GM10248 (cell line): ENCODE measurements around the gene EPS15.
A peak's percentile ranks its signal among the peaks of the same experiment; 100 is the strongest.
"Not testable (repeated sequence)": the region's sequence is repeated elsewhere in the genome, so short reads cannot be mapped to it uniquely, and the experiment has no call there.

Experiments
- CTCF ChIA-PET: fragments of 300-600 bp; sonication (Branson Sonifier 250); formaldehyde crosslinking; extraction: SDS; loops from one replicate; lab custom pipeline; 2021; ENCODE audit warnings: antibody characterized with exemption; lab: Yijun Ruan, JAX
- POLR2A ChIA-PET: fragments of 350-650 bp; sonication (Branson Sonifier 250); formaldehyde crosslinking; extraction: SDS; loops from one replicate; lab custom pipeline; 2020; ENCODE audit warnings: antibody characterized with exemption; lab: Yijun Ruan, JAX
- DNase-seq: peaks from one replicate; pipeline ENCODE4 v3.0.0; 2012; ENCODE audit errors: extremely low spot score
- TF ChIP-seq, protein P1 (sequence below): IDR thresholded peaks from 2 replicates; pipeline ENCODE4 v1.5.1; 2012; ENCODE audit warnings: mild to moderate bottlenecking, low read depth; ENCODE audit errors: extremely low read depth, missing control alignments, control extremely low read depth

Gene EPS15

DNA sequence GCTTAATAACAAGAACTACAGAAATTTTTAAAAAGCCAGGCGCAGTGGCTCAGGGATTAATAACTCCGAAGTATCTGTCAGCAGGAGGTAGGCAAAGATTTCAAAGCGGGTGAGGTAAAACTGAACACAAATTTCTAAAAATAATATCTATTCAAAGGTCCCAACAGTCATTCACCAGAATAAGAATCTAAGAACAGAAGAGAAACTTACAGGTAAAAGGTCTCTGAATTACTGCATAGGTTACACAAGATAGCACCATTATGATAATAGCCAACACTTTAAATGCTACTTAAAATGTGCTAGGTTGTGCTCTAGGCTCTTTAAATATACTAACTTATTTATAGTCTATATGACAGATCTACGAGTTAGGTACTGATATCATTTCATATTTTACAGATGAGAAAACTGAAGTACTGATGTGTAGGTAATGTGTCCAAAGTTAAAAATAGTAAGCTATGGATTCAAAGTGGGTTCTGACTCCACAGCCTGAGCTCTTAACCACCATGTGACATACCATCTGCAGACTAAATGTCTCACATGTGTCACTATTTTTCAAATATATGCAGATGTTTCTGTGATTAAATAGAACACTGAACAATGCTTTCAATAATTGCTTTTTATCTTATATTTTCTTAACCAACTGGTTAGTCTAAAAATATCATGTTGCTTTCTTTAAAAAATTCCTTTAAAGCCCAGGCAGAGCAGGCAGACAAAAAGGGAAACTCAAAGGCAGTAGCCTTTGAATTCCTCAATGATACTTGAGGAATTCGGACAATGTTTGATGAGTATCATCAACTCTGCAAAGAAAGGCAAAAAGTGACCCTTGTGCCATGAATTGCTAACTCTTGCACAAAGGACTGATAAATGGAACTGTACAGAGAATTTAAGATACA is 108.3 kb downstream of the EPS15 start:
- DNase-seq: peak; percentile 25
- ChIA-PET CTCF (interaction anchor here (1.0 to 1.3 kb wide), 2 partner anchors 9 to 12 kb away, joined by 3 read pairs; no protein-coding TSS in a partner anchor), POLR2A (no interaction called here)
- TF ChIP-seq, protein P1, sequence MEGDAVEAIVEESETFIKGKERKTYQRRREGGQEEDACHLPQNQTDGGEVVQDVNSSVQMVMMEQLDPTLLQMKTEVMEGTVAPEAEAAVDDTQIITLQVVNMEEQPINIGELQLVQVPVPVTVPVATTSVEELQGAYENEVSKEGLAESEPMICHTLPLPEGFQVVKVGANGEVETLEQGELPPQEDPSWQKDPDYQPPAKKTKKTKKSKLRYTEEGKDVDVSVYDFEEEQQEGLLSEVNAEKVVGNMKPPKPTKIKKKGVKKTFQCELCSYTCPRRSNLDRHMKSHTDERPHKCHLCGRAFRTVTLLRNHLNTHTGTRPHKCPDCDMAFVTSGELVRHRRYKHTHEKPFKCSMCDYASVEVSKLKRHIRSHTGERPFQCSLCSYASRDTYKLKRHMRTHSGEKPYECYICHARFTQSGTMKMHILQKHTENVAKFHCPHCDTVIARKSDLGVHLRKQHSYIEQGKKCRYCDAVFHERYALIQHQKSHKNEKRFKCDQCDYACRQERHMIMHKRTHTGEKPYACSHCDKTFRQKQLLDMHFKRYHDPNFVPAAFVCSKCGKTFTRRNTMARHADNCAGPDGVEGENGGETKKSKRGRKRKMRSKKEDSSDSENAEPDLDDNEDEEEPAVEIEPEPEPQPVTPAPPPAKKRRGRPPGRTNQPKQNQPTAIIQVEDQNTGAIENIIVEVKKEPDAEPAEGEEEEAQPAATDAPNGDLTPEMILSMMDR: no peak

DNA sequence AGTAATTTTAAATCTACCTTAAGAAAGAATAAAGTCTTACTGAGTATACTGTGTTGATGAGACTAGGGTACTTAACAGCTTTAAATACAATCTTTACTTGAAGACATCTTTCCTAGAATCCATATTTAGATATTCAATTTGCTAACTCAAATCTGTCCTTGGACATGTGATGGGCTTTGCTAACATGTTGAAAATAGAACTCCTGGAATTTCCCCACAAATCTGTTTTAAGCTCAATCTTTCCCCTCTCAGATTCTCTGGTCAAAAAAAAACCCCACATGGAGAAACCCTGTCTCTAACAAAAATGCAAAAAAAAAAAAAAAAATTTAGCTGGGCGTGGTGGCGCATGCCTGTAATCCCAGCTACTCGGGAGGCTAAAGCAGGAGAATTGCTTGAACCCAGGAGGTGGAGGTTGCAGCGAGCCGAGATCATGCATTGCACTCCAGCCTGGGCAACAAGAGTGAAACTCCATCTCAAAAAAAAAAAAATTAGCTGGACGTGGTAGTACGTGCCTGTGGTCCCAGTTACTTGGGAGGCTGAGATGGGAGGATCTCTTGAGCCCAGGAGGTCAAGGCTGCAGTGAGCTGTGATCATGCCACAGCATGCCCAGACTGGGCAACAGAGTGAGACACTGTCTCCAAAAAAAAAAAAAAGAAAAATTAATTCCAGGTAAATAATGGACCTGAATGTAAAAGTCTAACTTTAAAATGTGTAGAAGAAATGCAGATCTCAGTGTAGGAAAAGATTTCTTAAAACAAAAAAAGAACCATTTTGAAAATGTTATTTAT is 109.1 kb downstream of the EPS15 start:
- DNase-seq: peak; percentile 14
- CTCF ChIA-PET: interaction anchor here (1.2 to 1.9 kb wide), 3 partner anchors 10 to 75 kb away, joined by 3 to 5 read pairs (median 4); no protein-coding TSS in a partner anchor
- POLR2A ChIA-PET: interaction anchor here (0.6 kb wide), 1 partner anchor 88 kb away, joined by 5 read pairs; no protein-coding TSS in a partner anchor

DNA sequence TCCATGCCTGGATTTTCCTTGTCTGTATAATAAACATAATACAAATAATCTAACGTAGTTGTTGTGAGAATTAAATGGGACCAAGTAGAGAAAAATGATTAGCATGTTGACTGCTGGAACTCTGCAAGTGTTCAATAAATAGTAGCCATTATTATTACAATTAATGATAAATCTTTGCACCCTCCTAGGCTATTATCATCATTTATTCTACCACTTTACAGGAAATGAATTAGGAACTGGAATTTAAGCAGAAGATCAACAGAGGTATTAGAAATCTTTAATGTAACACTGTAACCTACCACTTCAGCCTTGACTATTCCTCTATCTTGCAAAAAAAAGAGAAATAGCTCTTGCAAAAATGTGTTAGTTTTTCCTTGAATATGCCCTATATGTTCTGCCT is 126.8 kb downstream of the EPS15 start:
- DNase-seq: no peak
- TF ChIP-seq, protein P1: no peak
- CTCF ChIA-PET: interaction anchor here (1.2 kb wide), 1 partner anchor 16 kb away, joined by 3 read pairs; no protein-coding TSS in a partner anchor
- POLR2A ChIA-PET: no interaction called here

DNA sequence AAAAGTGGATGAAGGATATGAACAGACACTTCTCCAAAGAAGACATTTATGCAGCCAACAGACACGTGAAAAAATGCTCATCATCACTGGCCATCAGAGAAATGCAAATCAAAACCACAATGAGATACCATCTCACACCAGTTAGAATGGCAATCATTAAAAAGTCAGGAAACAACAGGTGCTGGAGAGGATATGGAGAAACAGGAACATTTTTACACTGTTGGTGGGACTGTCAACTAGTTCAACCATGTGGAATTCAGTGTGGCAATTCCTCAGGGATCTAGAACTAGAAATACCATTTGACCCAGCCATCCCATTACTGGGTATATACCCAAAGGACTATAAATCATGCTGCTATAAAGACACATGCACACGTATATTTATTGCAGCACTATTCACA is 128.4 kb downstream of the EPS15 start:
- DNase-seq, POLR2A ChIA-PET, CTCF ChIA-PET: not testable (repeated sequence)

DNA sequence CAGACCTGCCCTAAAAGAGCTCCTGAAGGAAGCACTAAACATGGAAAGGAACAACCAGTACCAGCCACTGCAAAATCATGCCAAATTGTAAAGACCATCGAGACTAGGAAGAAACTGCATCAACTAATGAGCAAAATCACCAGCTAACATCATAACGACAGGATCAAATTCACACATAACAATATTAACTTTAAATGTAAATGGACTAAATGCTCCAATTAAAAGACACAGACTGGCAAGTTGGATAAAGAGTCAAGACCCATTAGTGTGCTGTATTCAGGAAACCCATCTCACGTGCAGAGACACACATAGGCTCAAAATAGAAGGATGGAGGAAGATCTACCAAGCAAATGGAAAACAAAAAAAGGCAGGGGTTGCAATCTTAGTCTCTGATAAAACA is 131.8 kb downstream of the EPS15 start:
- CTCF ChIA-PET, POLR2A ChIA-PET, DNase-seq: not testable (repeated sequence)

DNA sequence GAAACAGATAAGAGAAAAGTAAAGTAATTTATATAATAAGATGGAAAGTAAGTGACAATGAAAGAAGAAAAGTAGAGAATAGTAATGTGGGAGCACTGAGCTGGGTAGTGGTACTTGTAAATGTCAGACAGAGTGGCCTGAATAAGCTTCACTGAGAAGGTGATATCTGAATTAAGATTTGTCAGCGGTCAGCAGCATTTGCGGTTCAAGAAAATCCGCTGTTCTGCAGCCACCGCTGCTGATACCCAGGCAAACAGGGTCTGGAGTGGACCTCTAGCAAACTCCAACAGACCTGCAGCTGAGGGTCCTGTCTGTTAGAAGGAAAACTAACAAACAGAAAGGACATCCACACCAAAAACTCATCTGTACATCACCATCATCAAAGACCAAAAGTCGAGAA is 132.8 kb downstream of the EPS15 start:
- CTCF ChIA-PET, POLR2A ChIA-PET, DNase-seq: not testable (repeated sequence)

DNA sequence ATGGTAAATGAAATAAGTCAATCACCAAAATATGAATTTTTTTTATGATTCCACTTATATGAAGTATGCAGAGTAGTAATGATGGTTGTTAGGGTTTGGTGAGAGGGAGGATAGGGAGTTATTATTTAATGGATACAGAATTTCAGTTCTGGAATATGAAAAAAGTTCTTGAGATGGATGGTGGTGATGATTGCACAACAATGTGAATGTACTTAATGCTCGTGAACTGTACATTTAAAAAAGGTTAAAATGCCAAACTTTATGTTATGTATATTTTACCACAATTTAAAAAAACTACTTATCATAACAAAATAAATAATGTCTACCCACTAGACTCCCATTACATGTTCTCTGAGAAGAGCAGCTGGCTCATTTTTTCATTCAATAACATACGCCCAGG is 133.3 kb downstream of the EPS15 start:
- ChIA-PET CTCF (no interaction called here), POLR2A (no interaction called here)
- DNase-seq: no peak
- TF ChIP-seq, protein P1: no peak

DNA sequence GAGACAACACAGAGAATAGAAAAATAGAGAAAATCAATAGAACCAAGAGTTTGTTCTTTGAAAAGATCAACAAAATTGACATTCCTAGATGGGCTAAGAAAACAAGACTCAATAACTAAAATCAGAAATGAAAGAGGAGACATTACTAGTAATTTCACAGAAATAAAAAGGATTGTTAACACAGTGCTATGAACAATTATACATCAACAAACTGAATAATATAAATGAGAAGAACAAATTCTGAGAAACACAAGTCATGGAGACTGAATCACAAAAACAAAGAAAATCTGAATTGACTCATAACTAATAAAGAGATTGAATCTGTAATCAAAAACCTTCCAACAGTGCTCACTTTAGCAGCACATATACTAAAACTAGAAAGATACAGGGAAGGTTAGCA is 137.1 kb downstream of the EPS15 start:
- DNase-seq: no peak
- TF ChIP-seq, protein P1: no peak
- ChIA-PET CTCF (interaction anchor here (1.4 kb wide), 1 partner anchor 9 kb away, joined by 6 read pairs; no protein-coding TSS in a partner anchor), POLR2A (no interaction called here)
